ENCODE measurements around the gene TKT. TPM values are rescaled to one million over a fixed set of nuclear protein-coding genes. Genes with fewer than 3 reads are reported as not detected.
A peak's percentile ranks its signal among the peaks of the same experiment; 100 is the strongest.

TKT gene
- total RNA-seq, 1 donor from 2014 or later: 154 TPM

DNA sequence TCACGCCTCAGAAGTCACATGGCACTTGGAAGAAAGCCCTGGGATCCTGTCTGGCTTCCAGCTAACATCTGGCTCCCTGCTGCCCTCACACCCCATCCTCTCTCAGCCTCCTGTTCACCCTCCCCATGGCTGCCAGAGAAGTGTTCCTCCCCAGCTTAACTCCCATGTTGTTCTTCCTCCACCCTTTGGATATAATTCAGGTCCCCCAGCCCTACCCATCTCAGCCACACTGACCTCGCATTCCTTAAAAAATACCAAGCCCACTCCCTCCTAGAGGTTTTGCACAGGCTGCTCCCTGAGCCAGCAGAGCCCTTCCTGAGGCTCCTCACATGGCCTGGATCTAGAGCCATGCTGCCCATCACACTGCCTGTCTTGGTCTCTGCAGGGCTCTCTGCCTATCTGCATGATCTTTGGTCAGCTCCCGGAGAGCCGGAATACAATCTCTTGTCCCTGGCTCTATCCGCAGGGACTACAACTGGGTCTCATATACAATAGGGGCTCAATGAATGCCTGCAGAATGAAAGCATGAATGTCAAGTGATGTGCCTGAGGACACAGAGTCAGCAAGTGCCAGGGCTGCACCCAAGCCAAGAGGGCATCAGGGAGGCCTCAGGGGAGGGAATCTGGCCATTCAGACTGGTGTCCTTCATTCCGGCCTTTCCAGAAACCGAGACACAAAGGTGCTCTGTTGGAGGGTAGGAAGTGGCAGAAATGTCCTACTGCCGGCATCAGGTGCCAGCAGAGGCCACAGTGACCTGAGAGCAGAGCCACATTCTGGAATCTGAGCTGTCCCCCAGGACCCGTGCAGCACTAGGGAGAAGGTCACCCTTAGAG is 3.8 kb upstream of the TKT start:
- CTCF ChIA-PET: no interaction called here
- ATAC-seq (ENCODE audit: low read depth): no peak

DNA sequence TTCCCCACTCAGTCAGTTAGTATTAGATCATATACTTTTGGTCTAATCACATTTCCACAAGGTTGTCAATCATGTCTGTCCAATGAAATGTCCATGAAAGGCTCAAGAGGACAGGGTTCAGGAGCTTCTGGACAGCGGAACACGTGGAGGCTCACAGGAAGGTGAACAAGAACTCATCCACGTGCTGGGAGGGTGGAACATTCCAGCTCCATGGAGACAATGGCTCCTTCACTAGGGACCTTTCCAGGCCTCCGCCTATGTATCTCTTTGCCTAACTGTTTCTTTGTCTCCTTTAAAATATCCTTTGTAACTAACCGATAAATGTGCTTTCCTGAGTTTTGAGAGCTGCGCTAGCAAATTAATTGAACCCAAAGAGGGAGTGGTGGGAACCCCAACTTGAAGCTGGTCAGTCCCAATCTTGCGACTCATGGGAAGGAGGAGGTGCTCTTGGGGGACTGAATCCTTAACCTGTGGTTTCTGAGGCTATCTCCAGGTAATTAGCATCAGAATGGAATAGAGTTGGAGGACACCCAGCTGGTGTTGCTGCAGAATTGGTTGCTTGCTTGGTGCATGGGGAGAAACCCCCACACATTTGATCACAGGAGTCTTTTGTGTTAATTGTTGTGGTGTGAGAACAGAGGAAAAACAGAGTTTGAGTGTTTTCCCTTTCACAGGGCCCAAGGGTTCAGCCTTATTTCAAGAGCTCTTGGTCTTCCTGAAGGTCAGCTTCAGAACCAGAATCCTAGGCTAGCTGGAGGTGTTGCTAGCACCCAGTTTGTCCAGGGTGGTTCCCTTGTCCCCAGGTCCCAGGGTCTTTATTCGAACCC is 3.0 kb upstream of the TKT start:
- H3K9me3 Mint-ChIP-seq: no peaks in the 10 kb centered on the region
- H3K36me3 Mint-ChIP-seq (ENCODE audit: low read depth): no peaks in the 10 kb centered on the region
- ChIA-PET CTCF (no interaction called here), POLR2A (no interaction called here)
- intact Hi-C loops (cut with micrococcal nuclease): no loop called here
- ATAC-seq (ENCODE audit: low read depth): no peak
- no peaks in the 10 kb centered on the region for H3K27me3 Mint-ChIP-seq
- H3K27ac Mint-ChIP-seq: no peak overlapping the region
- H3K4me1 Mint-ChIP-seq: peaks cover 14% of the 10 kb centered on the region
- DNase-seq: no peak
- TF ChIP-seq, protein P1, sequence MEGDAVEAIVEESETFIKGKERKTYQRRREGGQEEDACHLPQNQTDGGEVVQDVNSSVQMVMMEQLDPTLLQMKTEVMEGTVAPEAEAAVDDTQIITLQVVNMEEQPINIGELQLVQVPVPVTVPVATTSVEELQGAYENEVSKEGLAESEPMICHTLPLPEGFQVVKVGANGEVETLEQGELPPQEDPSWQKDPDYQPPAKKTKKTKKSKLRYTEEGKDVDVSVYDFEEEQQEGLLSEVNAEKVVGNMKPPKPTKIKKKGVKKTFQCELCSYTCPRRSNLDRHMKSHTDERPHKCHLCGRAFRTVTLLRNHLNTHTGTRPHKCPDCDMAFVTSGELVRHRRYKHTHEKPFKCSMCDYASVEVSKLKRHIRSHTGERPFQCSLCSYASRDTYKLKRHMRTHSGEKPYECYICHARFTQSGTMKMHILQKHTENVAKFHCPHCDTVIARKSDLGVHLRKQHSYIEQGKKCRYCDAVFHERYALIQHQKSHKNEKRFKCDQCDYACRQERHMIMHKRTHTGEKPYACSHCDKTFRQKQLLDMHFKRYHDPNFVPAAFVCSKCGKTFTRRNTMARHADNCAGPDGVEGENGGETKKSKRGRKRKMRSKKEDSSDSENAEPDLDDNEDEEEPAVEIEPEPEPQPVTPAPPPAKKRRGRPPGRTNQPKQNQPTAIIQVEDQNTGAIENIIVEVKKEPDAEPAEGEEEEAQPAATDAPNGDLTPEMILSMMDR (IDR thresholded peaks at IDR 0.05): no peak
- no peak overlapping the region for H3K4me3 Mint-ChIP-seq

More for the DNA sequence above, 3.8 kb upstream of the TKT start:
- Mint-ChIP-seq H3K27me3 (no peaks in the 10 kb centered on the region), H3K36me3 (ENCODE audit: low read depth) (no peaks in the 10 kb centered on the region), H3K4me3 (no peak overlapping the region), H3K27ac (no peak overlapping the region), H3K9me3 (no peaks in the 10 kb centered on the region), H3K4me1 (peaks cover 6% of the 10 kb centered on the region)
- POLR2A ChIA-PET: no interaction called here
- TF ChIP-seq, protein P1 (IDR thresholded peaks at IDR 0.05): no peak
- intact Hi-C loops (cut with micrococcal nuclease): no loop called here
- DNase-seq: no peak

DNA sequence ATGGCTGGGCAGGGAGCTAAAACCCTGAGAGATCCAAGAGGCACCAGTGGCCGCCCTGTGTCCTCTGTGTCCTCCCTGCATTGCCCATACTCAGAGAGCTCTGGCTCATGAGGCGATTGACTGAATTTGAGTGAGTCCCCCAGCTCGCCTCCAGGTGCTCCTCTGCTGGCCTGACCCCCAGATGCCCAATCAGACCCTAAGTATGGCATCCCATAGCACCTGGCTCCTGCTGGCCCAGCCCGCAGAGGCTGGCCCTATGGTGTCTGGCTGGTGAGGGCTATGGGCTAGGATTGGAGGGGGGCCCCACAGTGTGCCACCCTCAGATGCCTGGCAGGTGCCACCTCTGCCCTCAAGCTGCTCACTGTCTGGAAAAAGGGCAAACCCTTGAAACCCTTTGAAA is 1.6 kb upstream of the TKT start:
- Mint-ChIP-seq H3K27ac (no peak overlapping the region), H3K27me3 (no peaks in the 10 kb centered on the region), H3K4me1 (peaks cover 26% of the 10 kb centered on the region), H3K4me3 (no peak overlapping the region), H3K9me3 (no peaks in the 10 kb centered on the region), H3K36me3 (ENCODE audit: low read depth) (no peaks in the 10 kb centered on the region)
- TF ChIP-seq, protein P1 (IDR thresholded peaks at IDR 0.05): no peak
- DNase-seq (no peak), ATAC-seq (ENCODE audit: low read depth) (no peak)
- CTCF ChIA-PET: no interaction called here
- POLR2A ChIA-PET: no interaction called here
- intact Hi-C loops (cut with micrococcal nuclease): no loop called here

DNA sequence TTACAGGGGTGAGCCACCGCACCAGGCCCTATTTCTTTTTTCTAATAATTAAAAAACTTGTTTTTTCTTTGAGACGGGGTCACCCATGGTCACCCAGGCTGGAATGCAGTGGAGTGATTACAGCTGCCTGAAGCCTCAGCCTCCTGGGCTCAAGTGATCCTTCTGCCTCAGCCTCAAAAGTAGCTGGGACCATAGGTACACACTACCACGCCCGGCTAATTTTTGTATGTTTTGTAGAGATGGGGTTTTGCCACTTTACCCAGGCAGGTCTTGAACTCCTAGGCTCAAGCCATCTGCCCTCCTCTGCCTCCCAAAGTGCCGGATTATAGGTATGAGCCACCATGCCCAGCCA is 858 bp upstream of the TKT start:
- TF ChIP-seq, protein P1 (IDR thresholded peaks at IDR 0.05): no peak
- ChIA-PET CTCF (no interaction called here), POLR2A (no interaction called here)
- intact Hi-C loops (cut with micrococcal nuclease): loop anchor here (1.0 kb wide), 1 partner anchor 91 kb away; the partner anchor contains the start of gene DCP1A
- H3K4me3 Mint-ChIP-seq: peak overlapping the region; percentile 58
- no peaks in the 10 kb centered on the region for H3K27me3 Mint-ChIP-seq
- DNase-seq (no peak), ATAC-seq (ENCODE audit: low read depth) (no peak)
- H3K27ac Mint-ChIP-seq: peak overlapping the region; percentile 1
- H3K4me1 Mint-ChIP-seq: peaks cover 34% of the 10 kb centered on the region
- no peaks in the 10 kb centered on the region for H3K9me3 Mint-ChIP-seq
- no peaks in the 10 kb centered on the region for H3K36me3 Mint-ChIP-seq (ENCODE audit: low read depth)

DNA sequence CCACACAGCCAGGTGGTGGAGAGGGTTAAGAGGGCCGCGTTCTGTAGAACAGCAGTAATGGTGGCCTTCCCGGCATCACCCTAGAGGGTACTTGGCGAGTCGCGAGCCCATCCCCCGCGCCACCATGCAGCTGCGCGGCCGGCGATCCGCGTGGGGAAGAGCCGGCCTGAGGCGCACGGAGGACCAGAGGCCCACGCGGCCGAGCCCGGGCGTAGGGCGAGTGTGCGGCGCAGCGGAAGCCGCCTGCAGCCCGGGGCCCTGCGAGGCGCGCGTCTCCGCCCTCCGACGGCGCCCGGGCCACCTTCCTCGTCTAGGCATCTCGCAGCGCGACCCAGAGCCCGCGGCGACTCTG is 423 bp downstream of the TKT start:
- TF ChIP-seq, protein P1 (IDR thresholded peaks at IDR 0.05): no peak
- ChIA-PET POLR2A (interaction anchor here (0.5 to 1.6 kb wide), 2 partner anchors 9 to 85 kb away, joined by 3 to 12 read pairs; no protein-coding TSS in a partner anchor), CTCF (no interaction called here)
- peak overlapping the region; percentile 90 for H3K4me3 Mint-ChIP-seq
- H3K4me1 Mint-ChIP-seq: peaks cover 46% of the 10 kb centered on the region
- no peaks in the 10 kb centered on the region for H3K36me3 Mint-ChIP-seq (ENCODE audit: low read depth)
- H3K27ac Mint-ChIP-seq: peak overlapping the region; percentile 73
- H3K27me3 Mint-ChIP-seq: no peaks in the 10 kb centered on the region
- DNase-seq (no peak), ATAC-seq (ENCODE audit: low read depth) (peak; percentile 65)
- intact Hi-C loops (cut with micrococcal nuclease): loop anchor here (1.0 to 2.0 kb wide), 2 partner anchors 93 to 125 kb away; partner anchors contain the start of gene RFT1
- H3K9me3 Mint-ChIP-seq: no peaks in the 10 kb centered on the region
